ENCODE results near the gene ZNF692. TPM values are rescaled to one million over a fixed set of nuclear protein-coding genes. Genes with fewer than 3 reads are reported as not detected.

ZNF692 gene
- polyA plus RNA-seq, 1 donor (not counting 4 experiments of a cell fraction or from before 2014, with no cell fraction given) = 27.0 TPM

DNA sequence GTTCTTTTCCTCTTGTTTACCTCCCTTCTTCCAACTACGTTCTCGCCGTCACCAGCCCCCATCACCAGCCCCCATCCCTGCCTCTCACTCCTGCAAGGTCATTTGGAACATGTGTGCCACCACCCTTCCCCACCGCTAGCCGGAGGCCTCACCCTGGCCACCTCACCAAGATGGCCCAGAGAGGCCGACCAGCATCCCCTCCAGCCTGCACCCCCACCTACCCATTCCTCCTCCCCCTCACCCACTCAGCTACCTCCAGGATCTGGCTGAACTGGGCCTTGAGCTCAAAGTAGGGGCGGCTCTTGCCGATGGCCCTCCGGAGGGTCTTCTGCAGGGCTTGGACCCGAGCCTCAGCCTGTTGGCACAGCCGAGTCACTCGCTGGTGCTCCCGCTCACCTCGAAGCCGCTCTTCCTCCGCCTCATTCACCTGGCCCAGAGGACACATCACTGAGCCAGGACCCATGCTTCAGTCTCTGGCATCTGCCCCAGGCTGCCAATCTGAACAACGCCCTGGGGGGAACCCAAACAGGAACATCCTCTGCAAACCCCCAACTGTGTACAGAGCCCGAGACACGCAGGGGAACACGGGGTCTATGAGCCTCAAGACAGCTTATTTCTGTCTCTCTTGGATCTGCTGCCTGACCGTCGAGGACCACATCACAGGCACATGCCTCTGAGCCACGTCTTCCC, 46.0 kb downstream of the ZNF692 start:
- peaks cover 20 to 33% of the 10 kb centered on the region in 2 experiments for H3K36me3 ChIP-seq (ENCODE audit: control insufficient read depth in 2 of 2, extremely low read depth in 1 of 2, insufficient read depth in 2 of 2, low read length in 2 of 2)

DNA sequence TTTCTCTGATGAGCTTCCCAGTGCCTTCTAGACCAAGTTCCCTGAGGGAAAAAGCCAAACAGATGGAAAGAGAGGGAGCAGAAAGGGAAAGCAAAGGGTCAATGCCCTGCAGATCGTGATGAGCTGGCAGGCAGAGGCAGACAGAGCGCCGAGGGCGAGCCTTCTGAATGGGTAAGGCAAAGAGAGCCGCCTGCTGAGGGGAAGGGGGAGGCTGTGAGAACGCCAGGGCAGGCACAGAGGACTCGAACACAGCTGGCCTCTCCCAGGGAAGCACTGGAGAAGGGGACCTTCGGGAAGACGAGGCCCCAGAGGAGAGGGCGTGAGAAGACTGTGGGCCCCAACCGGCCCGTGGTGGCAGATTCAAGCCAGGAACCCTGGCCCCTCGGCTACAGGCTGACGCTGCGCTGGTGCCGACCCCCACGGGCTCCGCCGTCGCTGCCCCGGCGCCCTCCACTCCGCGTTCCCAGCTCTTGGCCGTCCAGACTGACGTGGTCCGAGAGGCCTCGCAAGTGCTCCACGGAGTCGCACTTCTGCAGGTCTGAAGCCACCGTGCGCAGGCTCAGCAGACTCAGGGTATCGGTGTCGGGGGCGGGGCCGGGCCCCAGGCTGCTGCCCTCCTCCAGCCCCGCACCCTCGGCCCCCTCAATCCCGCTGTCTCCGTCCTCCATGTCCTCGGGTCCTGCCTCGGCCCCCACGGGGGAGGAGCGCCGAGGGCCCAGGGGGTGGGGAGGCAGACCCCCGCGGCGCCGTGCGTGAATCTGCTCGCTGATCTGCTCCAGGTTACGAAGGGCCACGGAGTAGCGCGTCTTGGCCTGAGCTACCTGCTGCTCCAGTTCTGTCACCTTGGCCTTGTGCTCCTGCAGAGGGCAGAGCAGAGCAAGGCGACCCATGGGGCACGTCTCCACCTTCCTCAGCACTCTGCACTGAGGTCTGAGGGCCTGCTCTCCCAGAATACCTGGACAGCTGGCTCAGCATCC, 47.1 kb downstream of the ZNF692 start:
- no peak for FAIRE-seq
- Histone ChIP-seq H3K27me3 (ENCODE audit: control insufficient read depth, extremely low read depth, insufficient read depth, low read length) (no peaks in the 10 kb centered on the region), H3K9ac (ENCODE audit: control insufficient read depth, extremely low read depth, insufficient read depth, low read length) (no peak overlapping the region), H3K79me2 (ENCODE audit: control insufficient read depth, insufficient read depth, low read length) (no peaks in the 10 kb centered on the region), H3K36me3 (ENCODE audit: control insufficient read depth in 2 of 2, extremely low read depth in 1 of 2, insufficient read depth in 2 of 2, low read length in 2 of 2) (peaks cover 18 to 30% of the 10 kb centered on the region in 2 experiments), H3K4me3 (ENCODE audit: control insufficient read depth in 2 of 3, extremely low read depth in 1 of 3, insufficient read depth in 2 of 3, low read depth in 1 of 3, low read length in 3 of 3) (no peak overlapping the region), H3K9me3 (ENCODE audit: control insufficient read depth, low read depth, low read length) (no peaks in the 10 kb centered on the region), H4K20me1 (ENCODE audit: control insufficient read depth, extremely low read depth, insufficient read depth, low read length) (no peaks in the 10 kb centered on the region), H2AFZ (ENCODE audit: control insufficient read depth, low read length) (no peak overlapping the region), H3K27ac (ENCODE audit: control insufficient read depth, insufficient read depth, low read length) (no peak overlapping the region), H3K4me1 (ENCODE audit: control insufficient read depth, extremely low read depth, insufficient read depth, low read length) (peaks cover 12% of the 10 kb centered on the region), H3K4me2 (ENCODE audit: control insufficient read depth, extremely low read depth, insufficient read depth, low read depth, low read length) (no peak overlapping the region), H3K9me1 (ENCODE audit: control insufficient read depth, extremely low read depth, insufficient read depth, low read length) (no peaks in the 10 kb centered on the region)
- dilution Hi-C loops (cut with MboI; ENCODE audit: extremely low pct_ligation_motif_present, low sequenced_read_pairs) = no loop called here
- DNase-seq (ENCODE audit: low read depth, low spot score) = no peak
- no peak for TF ChIP-seq EZH2 (IDR thresholded peaks at IDR 0.05; ENCODE audit: low read length)
- TF ChIP-seq, protein P1, sequence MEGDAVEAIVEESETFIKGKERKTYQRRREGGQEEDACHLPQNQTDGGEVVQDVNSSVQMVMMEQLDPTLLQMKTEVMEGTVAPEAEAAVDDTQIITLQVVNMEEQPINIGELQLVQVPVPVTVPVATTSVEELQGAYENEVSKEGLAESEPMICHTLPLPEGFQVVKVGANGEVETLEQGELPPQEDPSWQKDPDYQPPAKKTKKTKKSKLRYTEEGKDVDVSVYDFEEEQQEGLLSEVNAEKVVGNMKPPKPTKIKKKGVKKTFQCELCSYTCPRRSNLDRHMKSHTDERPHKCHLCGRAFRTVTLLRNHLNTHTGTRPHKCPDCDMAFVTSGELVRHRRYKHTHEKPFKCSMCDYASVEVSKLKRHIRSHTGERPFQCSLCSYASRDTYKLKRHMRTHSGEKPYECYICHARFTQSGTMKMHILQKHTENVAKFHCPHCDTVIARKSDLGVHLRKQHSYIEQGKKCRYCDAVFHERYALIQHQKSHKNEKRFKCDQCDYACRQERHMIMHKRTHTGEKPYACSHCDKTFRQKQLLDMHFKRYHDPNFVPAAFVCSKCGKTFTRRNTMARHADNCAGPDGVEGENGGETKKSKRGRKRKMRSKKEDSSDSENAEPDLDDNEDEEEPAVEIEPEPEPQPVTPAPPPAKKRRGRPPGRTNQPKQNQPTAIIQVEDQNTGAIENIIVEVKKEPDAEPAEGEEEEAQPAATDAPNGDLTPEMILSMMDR (optimal IDR thresholded peaks at IDR 0.05 in 1 of 3, IDR thresholded peaks at IDR 0.05 in 1 of 3, conservative IDR thresholded peaks at IDR 0.05 in 1 of 3; ENCODE audit: extremely low read depth in 1 of 3, insufficient read depth in 2 of 3, low read length in 3 of 3) = peak in 2 of 3 experiments; percentile 17 to 38

More for the DNA sequence above, 46.0 kb downstream of the ZNF692 start:
- Histone ChIP-seq H3K9me1 (ENCODE audit: control insufficient read depth, extremely low read depth, insufficient read depth, low read length) (no peaks in the 10 kb centered on the region), H3K27me3 (ENCODE audit: control insufficient read depth, extremely low read depth, insufficient read depth, low read length) (no peaks in the 10 kb centered on the region), H3K9ac (ENCODE audit: control insufficient read depth, extremely low read depth, insufficient read depth, low read length) (no peak overlapping the region), H3K4me2 (ENCODE audit: control insufficient read depth, extremely low read depth, insufficient read depth, low read depth, low read length) (no peak overlapping the region), H3K4me3 (ENCODE audit: control insufficient read depth in 2 of 3, extremely low read depth in 1 of 3, insufficient read depth in 2 of 3, low read depth in 1 of 3, low read length in 3 of 3) (no peak overlapping the region), H3K79me2 (ENCODE audit: control insufficient read depth, insufficient read depth, low read length) (peaks cover 2% of the 10 kb centered on the region), H3K27ac (ENCODE audit: control insufficient read depth, insufficient read depth, low read length) (no peak overlapping the region), H3K9me3 (ENCODE audit: control insufficient read depth, low read depth, low read length) (no peaks in the 10 kb centered on the region), H2AFZ (ENCODE audit: control insufficient read depth, low read length) (no peak overlapping the region), H4K20me1 (ENCODE audit: control insufficient read depth, extremely low read depth, insufficient read depth, low read length) (no peaks in the 10 kb centered on the region), H3K4me1 (ENCODE audit: control insufficient read depth, extremely low read depth, insufficient read depth, low read length) (peaks cover 12% of the 10 kb centered on the region)
- dilution Hi-C loops (cut with MboI; ENCODE audit: extremely low pct_ligation_motif_present, low sequenced_read_pairs) = no loop called here
- FAIRE-seq = no peak
- TF ChIP-seq, protein P1 (optimal IDR thresholded peaks at IDR 0.05 in 1 of 3, IDR thresholded peaks at IDR 0.05 in 1 of 3, conservative IDR thresholded peaks at IDR 0.05 in 1 of 3; ENCODE audit: extremely low read depth in 1 of 3, insufficient read depth in 2 of 3, low read length in 3 of 3) = no peak
- TF ChIP-seq EZH2 (IDR thresholded peaks at IDR 0.05; ENCODE audit: low read length) = no peak
- no peak for DNase-seq (ENCODE audit: low read depth, low spot score)

All from keratinocyte (primary cell).